Muscle layer of duodenum (tissue), 2 donors: Measurements from ENCODE around the gene SULF2.

Experiments
- H3K27ac ChIP-seq: one replicate; pipeline ENCODE4 v1.7.0; 2013; ENCODE audit warnings: mild to moderate bottlenecking, low read length
- H3K27me3 ChIP-seq: one replicate; pipeline ENCODE4 v1.7.0; 2013; ENCODE audit warnings: low read depth, mild to moderate bottlenecking, control low read depth, low read length
- H3K36me3 ChIP-seq, 2 donors: one replicate each; pipeline ENCODE4 v1.7.0; 2013; ENCODE audit warnings: low read length in 2 of 2, control low read depth in 1 of 2, mild to moderate bottlenecking in 1 of 2; ENCODE audit not compliant: insufficient read depth in 2 of 2, control insufficient read depth in 1 of 2
- H3K4me1 ChIP-seq, 2 donors: one replicate each; pipeline ENCODE4 v1.7.0; 2013; ENCODE audit warnings: low read length in 2 of 2, mild to moderate bottlenecking in 2 of 2, control low read depth in 1 of 2, moderate library complexity in 1 of 2; ENCODE audit not compliant: insufficient read depth in 2 of 2, control insufficient read depth in 1 of 2
- H3K4me3 ChIP-seq, 2 donors: one replicate each; pipeline ENCODE4 v1.7.0; 2013; ENCODE audit warnings: low read length in 2 of 2, low read depth in 1 of 2, mild to moderate bottlenecking in 1 of 2
- H3K9me3 ChIP-seq, 2 donors: one replicate each; pipeline ENCODE4 v1.7.0; 2013; ENCODE audit warnings: low read length in 2 of 2, control low read depth in 1 of 2, mild to moderate bottlenecking in 1 of 2; ENCODE audit not compliant: control insufficient read depth in 1 of 2
- donor health status: healthy.

SULF2 gene

DNA sequence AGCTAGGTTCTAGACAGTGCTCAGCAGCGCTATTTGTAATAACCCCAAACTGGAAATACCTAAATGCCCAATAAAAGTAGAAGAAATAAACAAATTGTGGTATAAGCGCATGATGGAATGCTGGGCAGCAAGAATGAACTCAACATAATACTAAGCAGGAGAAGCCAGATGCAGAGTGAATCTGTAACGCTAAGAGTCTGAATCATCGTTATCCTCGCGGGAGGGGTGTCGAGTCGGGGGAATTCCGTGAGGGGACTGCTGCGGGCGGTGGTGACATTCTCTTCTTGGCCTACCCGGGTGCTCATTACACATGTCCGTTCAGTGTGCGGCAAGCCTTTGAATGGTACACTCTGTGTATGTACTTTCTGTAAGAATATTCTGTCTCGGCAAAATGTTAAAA is 83.7 kb downstream of the SULF2 start:
- no peak overlapping the region for H3K27ac ChIP-seq

DNA sequence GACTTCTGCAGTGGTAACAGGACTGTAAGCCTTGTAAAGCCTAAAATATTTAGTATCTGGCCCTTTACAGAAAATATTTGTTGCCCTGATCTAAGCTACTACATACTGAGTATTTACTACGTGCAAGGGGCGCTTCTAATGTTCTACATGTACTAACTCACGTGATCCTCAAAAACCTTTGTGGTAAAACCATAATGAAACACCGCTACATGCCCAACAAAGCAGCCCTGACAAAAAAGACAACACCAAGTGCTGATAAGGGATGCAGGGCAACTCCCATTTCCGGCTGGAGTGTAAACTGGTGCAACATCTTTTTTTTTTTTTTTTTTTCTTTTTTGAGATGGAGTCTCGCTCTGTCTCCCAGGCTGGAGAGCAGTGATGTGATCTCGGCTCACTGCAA is 85.0 kb downstream of the SULF2 start:
- Histone ChIP-seq H3K36me3 (peaks cover 0 to 21% of the 10 kb centered on the region in 2 donors), H3K4me3 (no peak overlapping the region)

More for the DNA sequence above, 83.7 kb downstream of the SULF2 start:
- Histone ChIP-seq H3K4me1 (peaks cover 0 to 13% of the 10 kb centered on the region in 2 donors), H3K9me3 (no peaks in the 10 kb centered on the region), H3K27me3 (no peaks in the 10 kb centered on the region), H3K36me3 (peaks cover 0 to 21% of the 10 kb centered on the region in 2 donors), H3K4me3 (no peak overlapping the region)

DNA sequence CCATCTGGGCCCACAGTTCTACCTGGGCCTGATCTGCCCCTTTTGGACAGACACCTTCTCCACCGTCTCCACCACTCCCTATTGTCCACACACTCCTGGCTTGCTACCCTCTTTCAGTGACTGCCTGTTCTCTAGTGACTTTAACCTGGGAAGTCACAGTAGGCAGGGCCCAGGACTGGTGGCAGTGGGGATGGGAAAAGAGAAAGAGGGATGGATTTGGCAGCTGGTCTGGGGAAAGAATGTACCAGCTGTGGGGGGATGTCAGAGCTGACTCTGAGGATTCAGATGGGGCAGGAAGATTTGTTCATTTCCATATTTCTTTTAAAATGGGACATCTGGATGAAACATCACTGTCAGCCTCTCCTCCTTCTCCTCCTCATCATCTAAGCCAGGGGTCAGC is 85.5 kb downstream of the SULF2 start:
- peaks cover 0 to 21% of the 10 kb centered on the region in 2 donors for H3K36me3 ChIP-seq
- H3K27me3 ChIP-seq = no peaks in the 10 kb centered on the region
- H3K27ac ChIP-seq = no peak overlapping the region
- H3K4me1 ChIP-seq = peaks cover 0 to 13% of the 10 kb centered on the region in 2 donors
- H3K4me3 ChIP-seq = no peak overlapping the region
- H3K9me3 ChIP-seq = no peaks in the 10 kb centered on the region

More for the DNA sequence above, 85.0 kb downstream of the SULF2 start:
- no peaks in the 10 kb centered on the region for H3K9me3 ChIP-seq
- peaks cover 0 to 13% of the 10 kb centered on the region in 2 donors for H3K4me1 ChIP-seq
- no peaks in the 10 kb centered on the region for H3K27me3 ChIP-seq
- H3K27ac ChIP-seq = no peak overlapping the region

DNA sequence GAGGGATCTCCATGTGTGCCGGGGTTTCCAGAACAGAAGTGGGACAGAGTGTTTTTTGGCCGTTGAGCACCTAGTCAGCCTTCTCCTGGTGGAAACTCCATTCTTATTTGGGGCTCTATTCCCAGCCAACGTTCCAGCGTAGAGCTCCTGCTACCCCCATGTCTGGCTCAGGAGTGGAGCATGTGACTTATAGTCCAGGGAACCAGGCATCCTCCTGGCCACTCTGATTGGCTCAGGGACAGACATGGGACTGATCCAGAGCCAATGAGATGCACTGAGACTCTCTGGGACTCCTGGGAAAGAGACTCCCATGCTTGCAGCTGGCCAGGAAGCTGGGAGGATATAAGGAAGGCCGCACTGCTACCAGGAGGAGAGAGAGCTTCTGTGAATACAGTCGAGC is 87.1 kb downstream of the SULF2 start:
- peaks cover 10 to 21% of the 10 kb centered on the region in 2 donors for H3K36me3 ChIP-seq

DNA sequence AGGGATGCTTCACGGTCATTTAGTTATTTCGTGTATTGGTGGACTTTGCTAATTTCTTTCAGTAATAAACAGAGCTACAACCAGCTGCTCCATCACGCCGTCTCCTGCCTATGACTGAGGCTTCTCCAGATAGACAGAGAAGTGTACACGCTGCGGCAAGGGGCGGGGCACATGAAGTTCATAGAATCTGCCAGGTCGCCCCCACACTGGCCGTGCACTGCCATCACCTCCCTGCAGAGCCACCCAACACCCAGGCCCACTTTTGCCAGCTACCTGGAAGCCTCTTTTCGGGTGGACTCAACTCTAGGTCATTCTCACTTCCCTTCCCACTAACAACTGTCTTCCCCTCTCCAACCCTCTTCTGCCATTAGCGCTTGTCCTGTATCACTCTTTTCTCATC is 88.4 kb downstream of the SULF2 start:
- H3K27me3 ChIP-seq = no peaks in the 10 kb centered on the region
- H3K4me3 ChIP-seq = no peak overlapping the region
- peaks cover 0 to 8% of the 10 kb centered on the region in 2 donors for H3K4me1 ChIP-seq
- H3K9me3 ChIP-seq = peaks cover 0 to 12% of the 10 kb centered on the region in 2 donors
- peaks cover 17 to 21% of the 10 kb centered on the region in 2 donors for H3K36me3 ChIP-seq
- H3K27ac ChIP-seq = no peak overlapping the region

More for the DNA sequence above, 87.1 kb downstream of the SULF2 start:
- Histone ChIP-seq H3K4me3 (no peak overlapping the region), H3K27ac (no peak overlapping the region), H3K27me3 (no peaks in the 10 kb centered on the region), H3K4me1 (peaks cover 0 to 8% of the 10 kb centered on the region in 2 donors), H3K9me3 (peaks cover 0 to 4% of the 10 kb centered on the region in 2 donors)

DNA sequence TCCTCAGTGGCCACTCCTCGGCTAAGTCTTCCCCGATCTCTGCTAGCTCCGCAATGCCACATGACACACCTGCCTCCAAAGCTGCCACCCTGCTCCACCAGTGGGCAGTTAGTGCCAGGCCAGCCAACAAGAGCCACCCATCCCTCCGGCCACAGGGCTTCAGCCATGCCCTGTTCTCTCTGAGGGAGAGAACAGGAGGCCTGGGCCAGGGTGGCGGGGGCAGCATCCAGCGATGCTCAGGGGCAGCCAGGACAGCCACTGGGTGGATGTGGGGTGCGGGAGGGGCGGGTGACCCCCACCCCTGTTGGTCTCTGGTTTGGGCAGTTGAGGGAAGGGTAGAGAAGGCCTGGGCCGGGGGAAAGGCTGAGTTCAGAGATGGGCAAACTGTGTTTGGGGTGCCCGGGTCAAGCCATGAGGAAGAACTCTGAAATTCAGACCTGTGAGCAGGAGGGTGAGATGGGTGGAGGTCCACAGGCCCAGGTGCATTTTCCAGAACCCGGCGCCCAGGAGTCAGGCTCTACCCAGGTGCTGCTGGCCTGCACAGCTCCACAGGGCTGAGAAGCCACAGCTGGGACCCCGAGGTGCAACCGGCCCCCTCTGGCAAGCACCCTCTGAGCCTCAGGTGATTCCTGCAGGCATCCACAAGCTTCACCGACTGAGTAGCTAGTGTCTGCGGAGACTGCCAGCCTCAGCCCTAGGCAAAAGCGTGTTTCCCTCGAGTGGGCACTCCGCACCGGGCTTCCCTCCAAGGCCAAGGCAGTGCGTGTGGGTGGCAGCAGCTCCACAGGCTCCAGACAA is 91.1 kb downstream of the SULF2 start:
- H3K27ac ChIP-seq = no peak overlapping the region
- H3K36me3 ChIP-seq = peaks cover 15 to 27% of the 10 kb centered on the region in 2 donors
- peaks cover 0 to 8% of the 10 kb centered on the region in 2 donors for H3K4me1 ChIP-seq
- H3K4me3 ChIP-seq = no peak overlapping the region
- H3K9me3 ChIP-seq = peaks cover 4 to 22% of the 10 kb centered on the region in 2 donors
- no peaks in the 10 kb centered on the region for H3K27me3 ChIP-seq

DNA sequence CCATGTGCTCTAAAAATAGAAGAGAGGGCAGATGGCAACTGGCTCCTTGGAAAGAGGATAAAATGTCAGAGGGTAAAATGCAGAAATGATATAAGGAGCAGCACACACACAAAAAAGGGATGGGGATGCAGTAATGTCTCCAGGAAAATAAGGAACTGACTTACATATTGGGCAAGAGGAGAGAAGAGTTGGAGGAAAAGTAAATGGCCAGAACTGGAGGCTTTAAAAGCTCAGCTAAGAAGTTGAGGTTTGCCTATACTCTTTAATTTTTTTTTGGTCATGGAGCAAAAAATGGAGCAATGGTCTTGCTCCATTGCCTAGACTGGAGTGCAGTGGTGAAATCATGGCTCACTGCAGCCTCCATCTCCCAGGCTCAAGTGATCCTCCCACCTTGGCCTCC is 93.7 kb downstream of the SULF2 start:
- Histone ChIP-seq H3K27me3 (no peaks in the 10 kb centered on the region), H3K9me3 (peaks cover 4 to 22% of the 10 kb centered on the region in 2 donors), H3K4me3 (peak overlapping the region in 1 of 2 donors; percentile 12), H3K27ac (no peak overlapping the region), H3K36me3 (peaks cover 13 to 33% of the 10 kb centered on the region in 2 donors), H3K4me1 (peaks cover 0 to 8% of the 10 kb centered on the region in 2 donors)

DNA sequence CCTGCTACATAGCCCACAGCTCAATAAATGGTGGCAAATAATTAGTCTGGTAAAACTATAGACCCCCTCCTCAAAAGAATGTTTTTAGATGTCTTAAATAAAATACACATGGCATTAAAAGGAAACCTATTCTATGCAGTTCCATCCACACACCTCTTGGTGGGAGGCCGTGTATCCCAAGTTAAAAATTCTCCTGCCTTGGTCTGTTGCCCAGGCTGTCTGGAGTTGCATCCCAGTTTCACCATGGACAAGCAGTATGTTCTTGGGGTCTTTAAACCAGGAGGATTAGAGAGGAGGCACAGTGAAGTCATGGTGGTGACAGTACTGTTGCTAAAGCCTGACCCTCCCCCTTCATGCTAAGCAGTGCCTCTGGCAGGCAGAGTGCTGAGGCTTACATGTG is 95.5 kb downstream of the SULF2 start:
- H3K27me3 ChIP-seq = no peaks in the 10 kb centered on the region
- H3K4me1 ChIP-seq = peaks cover 0 to 4% of the 10 kb centered on the region in 2 donors
- H3K36me3 ChIP-seq = peaks cover 13 to 33% of the 10 kb centered on the region in 2 donors
- H3K27ac ChIP-seq = no peak overlapping the region
- H3K4me3 ChIP-seq = no peak overlapping the region
- peaks cover 4 to 22% of the 10 kb centered on the region in 2 donors for H3K9me3 ChIP-seq

DNA sequence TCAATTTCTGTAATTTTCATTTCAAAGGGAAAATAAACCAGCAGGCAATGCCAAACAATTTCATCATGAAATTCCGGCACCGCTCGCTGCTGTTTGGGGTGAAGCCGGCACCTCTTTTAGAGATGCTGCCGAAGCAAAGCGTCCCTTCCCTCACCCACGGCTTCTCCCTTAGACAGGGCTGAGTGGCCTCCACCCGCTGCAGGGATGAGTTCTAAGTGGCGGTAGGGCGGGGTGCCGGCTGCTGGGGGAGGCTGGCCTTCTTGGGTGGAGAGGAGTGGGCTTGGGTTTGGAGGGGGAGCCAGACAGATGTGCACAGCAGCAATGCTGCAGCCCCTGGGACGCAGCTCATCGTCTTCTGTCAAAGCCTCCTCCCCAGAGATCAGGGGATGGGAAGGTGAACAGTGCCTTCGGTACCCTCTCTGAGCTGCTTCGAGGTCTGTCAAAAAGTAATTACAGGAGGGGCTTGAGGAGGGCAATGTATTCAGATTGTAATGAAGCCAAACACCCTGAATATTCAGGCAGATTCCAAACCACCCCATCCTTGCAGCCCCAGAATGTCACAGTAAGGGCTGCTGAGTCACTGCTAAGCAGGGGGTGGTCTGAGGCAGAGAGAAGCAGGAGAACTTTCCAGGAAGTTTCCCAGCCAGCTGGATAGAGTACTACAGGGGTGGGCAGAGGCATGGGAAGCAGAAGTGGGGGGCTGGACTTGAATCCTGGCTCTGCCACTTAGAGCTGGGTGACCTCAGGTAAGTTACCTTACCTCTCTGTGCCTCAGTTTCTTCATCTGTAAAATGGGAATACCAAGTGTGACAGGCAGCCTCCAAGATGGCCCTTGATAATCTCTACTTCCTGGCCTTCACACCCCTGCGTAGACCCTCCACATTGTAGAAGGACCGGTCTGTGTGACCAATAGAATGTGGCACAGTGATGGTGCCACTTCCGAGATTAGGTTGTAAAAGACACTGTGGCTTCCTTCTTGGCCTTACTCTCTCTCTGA is 96.6 kb downstream of the SULF2 start:
- Histone ChIP-seq H3K4me3 (no peak overlapping the region), H3K27me3 (no peaks in the 10 kb centered on the region), H3K9me3 (peaks cover 4 to 18% of the 10 kb centered on the region in 2 donors), H3K36me3 (peaks cover 13 to 34% of the 10 kb centered on the region in 2 donors), H3K27ac (no peak overlapping the region), H3K4me1 (no peaks in the 10 kb centered on the region)

DNA sequence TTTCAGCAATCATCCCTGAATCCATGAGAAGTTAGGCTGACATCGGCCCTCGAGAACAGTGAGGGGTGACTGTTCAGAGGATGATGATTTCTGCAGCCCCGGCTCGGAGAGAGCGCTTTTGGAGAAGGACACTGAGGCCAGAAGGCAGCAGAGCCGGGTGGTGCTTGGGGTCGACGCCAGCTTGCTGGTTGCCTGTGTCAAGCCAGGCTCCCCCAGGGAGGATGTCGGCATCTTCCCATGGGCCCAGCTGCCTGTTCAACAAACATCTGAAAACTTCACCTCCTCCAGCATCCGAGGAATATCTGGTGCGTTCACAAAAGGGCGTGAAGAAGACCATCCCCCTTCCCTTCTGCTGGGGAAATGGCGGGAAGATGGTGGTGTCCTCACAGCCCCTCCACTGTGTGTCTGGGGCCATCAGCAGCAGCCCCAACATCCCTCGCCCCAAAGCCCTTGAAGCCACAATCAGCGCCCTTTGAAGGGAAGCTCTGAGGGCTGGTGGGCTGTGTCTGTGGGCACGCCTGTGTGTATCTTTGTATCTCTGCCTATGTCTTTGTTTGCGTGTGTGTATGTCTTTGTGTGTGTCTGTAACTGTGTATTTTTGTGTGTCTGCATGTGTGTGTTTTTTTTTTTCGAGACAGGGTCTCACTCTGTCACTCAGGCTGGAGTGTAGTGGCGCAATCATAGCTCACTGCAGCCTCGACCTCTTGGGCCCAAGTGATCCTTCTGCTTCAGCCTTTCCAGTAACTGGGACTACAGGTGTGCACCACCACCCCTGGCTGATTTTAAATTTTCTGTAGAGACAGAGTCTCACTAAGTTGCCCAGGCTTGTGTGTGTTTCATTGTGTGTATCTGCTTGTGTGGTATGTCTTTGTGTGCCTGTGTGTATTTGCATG is 97.9 kb downstream of the SULF2 start:
- H3K27ac ChIP-seq = no peak overlapping the region
- H3K9me3 ChIP-seq = peaks cover 4 to 15% of the 10 kb centered on the region in 2 donors
- H3K4me1 ChIP-seq = peaks cover 0 to 6% of the 10 kb centered on the region in 2 donors
- H3K27me3 ChIP-seq = no peaks in the 10 kb centered on the region
- no peak overlapping the region for H3K4me3 ChIP-seq
- peaks cover 13 to 31% of the 10 kb centered on the region in 2 donors for H3K36me3 ChIP-seq
